Activated naive CD8-positive, alpha-beta T cell (primary cell): ENCODE data around the gene LAMB4.

Source experiments
- H3K27ac Mint-ChIP-seq: one replicate; pipeline ENCODE4 v1.8.0; 2021; ENCODE audit warnings: mixed read lengths
- H3K27me3 Mint-ChIP-seq: one replicate; pipeline ENCODE4 v1.8.0; 2021; ENCODE audit warnings: mixed read lengths
- H3K36me3 Mint-ChIP-seq: one replicate; pipeline ENCODE4 v1.8.0; 2021; ENCODE audit warnings: mixed read lengths
- H3K4me1 Mint-ChIP-seq: one replicate; pipeline ENCODE4 v1.8.0; 2021; ENCODE audit warnings: low read depth, mixed read lengths
- H3K4me3 Mint-ChIP-seq: one replicate; pipeline ENCODE4 v1.8.0; 2021; ENCODE audit warnings: mild to moderate bottlenecking, mixed read lengths
- H3K9me3 Mint-ChIP-seq: one replicate; pipeline ENCODE4 v1.8.0; 2021; ENCODE audit warnings: low read depth, mixed read lengths

LAMB4 gene

GRCh38 chr7:108130261-108130660, at the start of gene LAMB4:
LAMB4 (minus strand) TSS chr7:108130361; CDS start chr7:108123164, 7,197 bp downstream.
- Mint-ChIP-seq H3K9me3 (no peaks in the 10 kb centered on the region), H3K4me1 (peaks cover 6% of the 10 kb centered on the region), H3K36me3 (no peaks in the 10 kb centered on the region), H3K27ac (no peak within 1 kb of the TSS), H3K4me3 (no peak within 1 kb of the TSS), H3K27me3 (no peaks in the 10 kb centered on the region)

GRCh38 chr7:108178398-108178797, 48.2 kb upstream of the LAMB4 start:
- Mint-ChIP-seq H3K4me1 (no peaks in the 10 kb centered on the region), H3K9me3 (no peaks in the 10 kb centered on the region), H3K27me3 (no peaks in the 10 kb centered on the region), H3K27ac (no peak overlapping the region), H3K4me3 (no peak overlapping the region), H3K36me3 (peaks cover 10% of the 10 kb centered on the region)

- Mint-ChIP-seq H3K4me1 (no peaks in the 10 kb centered on the region), H3K27ac (no peak overlapping the region), H3K27me3 (no peaks in the 10 kb centered on the region), H3K9me3 (no peaks in the 10 kb centered on the region), H3K36me3 (peaks cover 2% of the 10 kb centered on the region), H3K4me3 (no peak overlapping the region)
Measured at GRCh38 chr7:108171164-108171563, 41.0 kb upstream of the LAMB4 start.

DNA sequence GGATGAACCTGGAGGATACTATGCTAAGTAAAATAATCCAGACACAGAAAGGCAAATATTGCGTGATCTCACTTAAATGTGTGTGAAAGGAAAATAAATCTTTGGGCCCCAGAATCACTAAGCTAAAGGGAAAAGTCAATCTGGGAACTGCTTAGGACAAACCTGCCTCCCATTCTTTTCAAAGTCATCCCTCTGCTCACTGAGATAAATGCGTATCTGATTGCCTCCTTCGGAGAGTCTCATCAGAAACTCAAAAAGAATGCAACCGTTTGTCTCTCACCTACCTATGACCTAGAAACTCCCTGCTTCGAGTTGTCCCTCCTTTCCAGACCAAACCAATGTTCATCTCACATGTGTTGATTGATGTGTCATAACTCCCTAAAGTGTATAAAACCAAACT, 40.1 kb upstream of the LAMB4 start:
- H3K36me3 Mint-ChIP-seq: peaks cover 2% of the 10 kb centered on the region
- H3K4me1 Mint-ChIP-seq: no peaks in the 10 kb centered on the region
- H3K4me3 Mint-ChIP-seq: no peak overlapping the region
- no peaks in the 10 kb centered on the region for H3K9me3 Mint-ChIP-seq
- no peak overlapping the region for H3K27ac Mint-ChIP-seq
- H3K27me3 Mint-ChIP-seq: no peaks in the 10 kb centered on the region

DNA sequence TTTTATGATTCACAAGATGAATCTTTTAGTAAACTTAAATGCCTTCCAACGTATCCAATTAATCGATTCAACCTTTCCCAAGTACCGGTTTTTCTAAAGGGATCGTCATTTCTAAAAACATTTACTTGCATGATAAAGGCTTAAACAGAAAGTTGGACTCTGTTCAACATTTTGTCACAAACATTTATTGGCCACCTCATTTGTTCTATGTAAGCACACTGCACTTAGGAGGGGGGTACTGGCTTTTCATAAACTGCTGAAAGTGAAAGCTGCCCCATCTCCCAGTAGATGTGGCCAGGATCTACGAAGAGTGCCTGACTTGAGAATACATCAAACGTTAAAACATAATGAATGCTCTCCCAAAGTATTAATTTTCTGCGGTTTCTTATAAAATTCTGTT, 37.3 kb upstream of the LAMB4 start:
- Mint-ChIP-seq H3K36me3 (peaks cover 5% of the 10 kb centered on the region), H3K27ac (no peak overlapping the region), H3K9me3 (no peaks in the 10 kb centered on the region), H3K27me3 (no peaks in the 10 kb centered on the region), H3K4me1 (no peaks in the 10 kb centered on the region), H3K4me3 (no peak overlapping the region)

- H3K36me3 Mint-ChIP-seq: peaks cover 5% of the 10 kb centered on the region
- no peaks in the 10 kb centered on the region for H3K4me1 Mint-ChIP-seq
- H3K4me3 Mint-ChIP-seq: no peak overlapping the region
- no peaks in the 10 kb centered on the region for H3K9me3 Mint-ChIP-seq
- H3K27ac Mint-ChIP-seq: no peak overlapping the region
- no peaks in the 10 kb centered on the region for H3K27me3 Mint-ChIP-seq
Measured at GRCh38 chr7:108166687-108167086, 36.5 kb upstream of the LAMB4 start.

- Mint-ChIP-seq H3K27ac (no peak overlapping the region), H3K4me1 (no peaks in the 10 kb centered on the region), H3K9me3 (no peaks in the 10 kb centered on the region), H3K36me3 (peaks cover 3% of the 10 kb centered on the region), H3K27me3 (no peaks in the 10 kb centered on the region), H3K4me3 (no peak overlapping the region)
Measured at GRCh38 chr7:108165723-108166122, 35.6 kb upstream of the LAMB4 start.

- Mint-ChIP-seq H3K9me3 (no peaks in the 10 kb centered on the region), H3K4me3 (no peak overlapping the region), H3K4me1 (no peaks in the 10 kb centered on the region), H3K27ac (no peak overlapping the region), H3K36me3 (peaks cover 3% of the 10 kb centered on the region), H3K27me3 (no peaks in the 10 kb centered on the region)
Measured at GRCh38 chr7:108164946-108165345, 34.8 kb upstream of the LAMB4 start.

GRCh38 chr7:108164342-108164741, 34.2 kb upstream of the LAMB4 start:
- Mint-ChIP-seq H3K9me3 (no peaks in the 10 kb centered on the region), H3K27ac (no peak overlapping the region), H3K4me1 (no peaks in the 10 kb centered on the region), H3K27me3 (no peaks in the 10 kb centered on the region), H3K4me3 (no peak overlapping the region), H3K36me3 (peaks cover 3% of the 10 kb centered on the region)

DNA sequence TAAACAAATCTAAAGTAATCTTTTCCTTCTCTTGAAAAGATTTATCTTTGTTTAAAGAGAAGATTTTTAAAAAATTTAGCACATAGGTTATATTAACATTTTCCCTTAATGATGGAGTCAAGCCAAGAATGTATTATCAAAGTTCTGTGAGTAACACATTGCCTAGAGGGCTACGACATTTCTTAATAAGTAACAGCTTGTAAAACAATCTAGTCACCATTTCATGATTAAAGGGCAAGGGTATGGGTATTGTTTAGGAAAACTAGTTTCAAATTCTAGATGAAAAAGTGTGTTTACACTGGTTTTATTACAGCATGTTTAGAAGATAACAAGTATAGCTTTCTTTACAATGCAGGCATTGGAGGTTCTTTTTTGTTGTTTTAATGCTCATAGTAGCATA, 28.6 kb upstream of the LAMB4 start:
- no peak overlapping the region for H3K4me3 Mint-ChIP-seq
- H3K27me3 Mint-ChIP-seq: no peaks in the 10 kb centered on the region
- no peaks in the 10 kb centered on the region for H3K9me3 Mint-ChIP-seq
- H3K36me3 Mint-ChIP-seq: peaks cover 7% of the 10 kb centered on the region
- no peaks in the 10 kb centered on the region for H3K4me1 Mint-ChIP-seq
- H3K27ac Mint-ChIP-seq: no peak overlapping the region

DNA sequence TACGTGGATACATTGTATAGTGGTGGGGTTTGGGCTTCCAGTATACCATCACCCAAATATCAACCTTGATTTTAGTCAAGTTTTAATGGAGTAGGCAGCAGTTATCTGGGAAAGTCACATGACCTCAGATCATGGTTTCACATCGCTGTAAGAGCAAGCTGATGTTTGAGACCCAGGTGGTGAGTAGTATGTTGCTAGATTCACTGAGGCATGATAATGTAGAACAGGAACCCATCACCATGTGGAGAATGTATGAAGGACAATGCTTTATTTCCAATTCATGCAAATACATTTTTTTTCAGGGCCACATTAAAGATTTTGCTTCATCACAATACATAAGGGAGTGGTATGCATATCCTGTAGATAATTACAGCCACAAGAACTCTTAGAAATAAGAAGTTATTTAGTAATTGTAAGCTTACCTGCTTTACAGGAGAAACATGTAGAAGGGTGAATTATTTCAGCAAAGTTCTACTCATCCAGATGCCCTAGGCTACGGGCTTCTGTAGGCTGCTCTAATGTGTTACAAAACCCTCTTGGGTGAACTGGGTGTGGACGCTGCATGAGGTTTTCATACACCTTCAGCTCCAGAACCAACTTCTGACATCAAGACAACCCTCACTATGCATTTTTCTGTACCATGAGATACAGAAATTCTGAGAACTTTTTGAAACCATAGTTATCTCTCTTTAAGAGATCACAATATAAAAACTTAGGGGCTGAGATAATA, 27.6 kb upstream of the LAMB4 start:
- Mint-ChIP-seq H3K27me3 (no peaks in the 10 kb centered on the region), H3K9me3 (no peaks in the 10 kb centered on the region), H3K4me3 (no peak overlapping the region), H3K36me3 (peaks cover 4% of the 10 kb centered on the region), H3K27ac (no peak overlapping the region), H3K4me1 (no peaks in the 10 kb centered on the region)

GRCh38 chr7:108156897-108157605, 26.9 kb upstream of the LAMB4 start:
- Mint-ChIP-seq H3K4me1 (no peaks in the 10 kb centered on the region), H3K9me3 (no peaks in the 10 kb centered on the region), H3K27ac (no peak overlapping the region), H3K36me3 (peaks cover 5% of the 10 kb centered on the region), H3K4me3 (no peak overlapping the region), H3K27me3 (no peaks in the 10 kb centered on the region)

DNA sequence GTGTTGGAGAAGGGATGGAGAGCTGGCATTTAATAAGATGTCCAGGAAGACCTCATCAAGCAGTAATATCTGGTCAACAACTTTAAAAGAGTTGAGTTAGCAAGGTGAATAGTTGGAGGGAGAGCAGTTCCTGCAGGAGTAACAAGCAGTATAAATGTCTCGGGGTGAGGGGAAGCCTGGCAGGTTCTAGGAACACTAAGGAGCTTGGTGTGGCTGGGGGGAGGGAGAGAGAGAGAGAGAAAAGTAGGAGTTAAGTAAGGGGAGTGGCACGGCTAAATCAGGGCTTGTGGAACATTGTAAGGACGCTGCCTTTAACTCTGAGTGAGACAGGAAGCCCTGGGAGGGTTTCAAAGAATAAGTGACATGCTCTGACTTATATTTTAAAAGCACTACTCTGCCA, 22.0 kb upstream of the LAMB4 start:
- Mint-ChIP-seq H3K9me3 (no peaks in the 10 kb centered on the region), H3K27ac (no peak overlapping the region), H3K36me3 (peaks cover 6% of the 10 kb centered on the region), H3K27me3 (no peaks in the 10 kb centered on the region), H3K4me1 (no peaks in the 10 kb centered on the region), H3K4me3 (no peak overlapping the region)

- H3K4me3 Mint-ChIP-seq: no peak overlapping the region
- H3K9me3 Mint-ChIP-seq: no peaks in the 10 kb centered on the region
- peaks cover 4% of the 10 kb centered on the region for H3K36me3 Mint-ChIP-seq
- H3K27ac Mint-ChIP-seq: no peak overlapping the region
- H3K4me1 Mint-ChIP-seq: no peaks in the 10 kb centered on the region
- H3K27me3 Mint-ChIP-seq: no peaks in the 10 kb centered on the region
Measured at GRCh38 chr7:108149908-108150307, 19.7 kb upstream of the LAMB4 start.

DNA sequence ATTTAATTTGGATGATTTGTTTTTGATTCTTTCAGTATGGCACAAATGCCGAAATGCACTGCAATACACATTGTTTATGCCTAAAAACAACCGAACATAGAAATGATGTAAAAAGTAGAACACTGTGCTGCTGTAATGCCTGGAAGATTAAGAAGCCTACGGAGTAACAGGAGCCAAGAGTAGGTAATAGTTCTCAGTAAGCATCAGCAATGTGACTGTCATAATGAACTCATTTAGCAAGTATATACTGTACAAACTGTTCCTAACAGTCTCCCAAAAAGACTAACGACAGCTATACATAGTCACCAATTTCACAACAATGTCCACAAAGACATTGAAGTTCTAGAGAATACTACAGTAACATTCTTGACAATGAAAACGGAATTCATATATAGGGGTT, 19.0 kb upstream of the LAMB4 start:
- Mint-ChIP-seq H3K4me3 (no peak overlapping the region), H3K4me1 (no peaks in the 10 kb centered on the region), H3K9me3 (no peaks in the 10 kb centered on the region), H3K27me3 (no peaks in the 10 kb centered on the region), H3K27ac (no peak overlapping the region), H3K36me3 (peaks cover 4% of the 10 kb centered on the region)
